Stimulated activated CD4-positive, alpha-beta T cell treated with anti-CD3 and anti-CD28 coated beads, TNF-alpha, amount 100 ng/mL, for 4 hours (primary cell): ENCODE data around the gene OR2F2.

Experiments
- DNase-seq, 3 experiments: peaks; one replicate each; pipeline ENCODE4 v3.0.0-alpha.2; 2020; ENCODE audit warnings: low read depth in 3 of 3

Gene OR2F2

GRCh38 chr7:143914938-143915652 is 19.9 kb upstream of the OR2F2 start:
- no peak for DNase-seq

GRCh38 chr7:143924851-143925250 is 10.2 kb upstream of the OR2F2 start:
- DNase-seq: no peak

GRCh38 chr7:143929224-143929920 is 5.7 kb upstream of the OR2F2 start:
- no peak for DNase-seq

GRCh38 chr7:143931739-143932138 is 3.3 kb upstream of the OR2F2 start:
- DNase-seq: no peak

- no peak for DNase-seq
These were observed 1.3 kb downstream of the OR2F2 start for GRCh38 chr7:143936087-143937009.

- no peak for DNase-seq
These were observed 3.6 kb downstream of the OR2F2 start for GRCh38 chr7:143938379-143939243.

- DNase-seq: no peak
These were observed 10.4 kb downstream of the OR2F2 start for GRCh38 chr7:143945423-143945822.

- DNase-seq: no peak
These were observed 12.1 kb downstream of the OR2F2 start for GRCh38 chr7:143947111-143947510.

GRCh38 chr7:143948733-143949132 is 13.7 kb downstream of the OR2F2 start:
- DNase-seq: no peak

- no peak for DNase-seq
These were observed 18.4 kb downstream of the OR2F2 start for GRCh38 chr7:143953421-143953820.

GRCh38 chr7:143954135-143954534 is 19.1 kb downstream of the OR2F2 start:
- DNase-seq: no peak

- DNase-seq: no peak
These were observed 19.5 kb downstream of the OR2F2 start, which contains the start of gene OR2F1 for GRCh38 chr7:143954544-143954943. Gene OR2F1, plus strand, starts transcription at chr7:143954844. Its CDS starts 5,127 bp downstream, at chr7:143959971.

- no peak for DNase-seq
These were observed 23.7 kb downstream of the OR2F2 start for GRCh38 chr7:143958781-143959180.

- DNase-seq: no peak
These were observed 26.0 kb downstream of the OR2F2 start for GRCh38 chr7:143960813-143961610.

- no peak for DNase-seq
These were observed 30.2 kb downstream of the OR2F2 start for GRCh38 chr7:143965280-143965679.

GRCh38 chr7:143967398-143967797 is 32.4 kb downstream of the OR2F2 start:
- no peak for DNase-seq

- no peak for DNase-seq
These were observed 38.9 kb downstream of the OR2F2 start for GRCh38 chr7:143973870-143974416.

- DNase-seq: no peak
These were observed 39.4 kb downstream of the OR2F2 start for GRCh38 chr7:143974459-143974858.

- no peak for DNase-seq
These were observed 40.6 kb downstream of the OR2F2 start for GRCh38 chr7:143975617-143976016.

- no peak for DNase-seq
These were observed 43.6 kb downstream of the OR2F2 start for GRCh38 chr7:143978585-143978984.
